Fibroblast of lung (primary cell): Measurements from ENCODE around the gene TMEM117. TPM values are rescaled to one million over a fixed set of nuclear protein-coding genes. Genes with fewer than 3 reads are reported as not detected.

Experiments
- DNase-seq, 2 donors: peaks; one replicate each; pipeline versions ENCODE4 v3.0.0 to v3.0.0-alpha.2; 2010; ENCODE audit warnings: low read depth in 2 of 2
- H2AFZ ChIP-seq: 2 replicates; pipeline ENCODE4 v1.5.1; 2012; ENCODE audit warnings: low read length, control low read depth, inconsistent platforms
- H3K27ac ChIP-seq: 2 replicates; pipeline ENCODE4 v1.5.1; 2011; ENCODE audit warnings: low read length, control low read depth; ENCODE audit not compliant: insufficient read depth
- H3K27me3 ChIP-seq: 2 replicates; pipeline ENCODE4 v1.5.1; 2011; ENCODE audit warnings: mild to moderate bottlenecking, low read length; ENCODE audit not compliant: control insufficient read depth, insufficient read depth
- H3K36me3 ChIP-seq: 2 replicates; pipeline ENCODE4 v1.5.1; 2011; ENCODE audit warnings: low read length; ENCODE audit not compliant: control insufficient read depth, insufficient read depth
- H3K4me1 ChIP-seq: 2 replicates; pipeline ENCODE4 v1.5.1; 2011; ENCODE audit warnings: low read length; ENCODE audit not compliant: control insufficient read depth, insufficient read depth; ENCODE audit errors: extremely low read depth
- H3K4me2 ChIP-seq: 2 replicates; pipeline ENCODE4 v1.5.1; 2011; ENCODE audit warnings: low read length, control low read depth; ENCODE audit not compliant: insufficient read depth; ENCODE audit errors: extremely low read depth
- H3K4me3 ChIP-seq, 4 experiments: fragments of 200-600 bp in 1 of 4; sonication (generic) in 1 of 4; replicated peaks in 1 of 4; 2 replicates each; pipeline ENCODE4 v1.5.1; 2011 to 2016; ENCODE audit warnings: low read length in 4 of 4, low read depth in 3 of 4, mild to moderate bottlenecking in 3 of 4, control low read depth in 2 of 4, inconsistent platforms in 1 of 4, mixed read lengths in 1 of 4; ENCODE audit not compliant: insufficient read depth in 1 of 4; ENCODE audit errors: control extremely low read depth in 1 of 4
- H3K79me2 ChIP-seq: 2 replicates; pipeline ENCODE4 v1.5.1; 2012; ENCODE audit warnings: mild to moderate bottlenecking, low read length, inconsistent platforms; ENCODE audit not compliant: control insufficient read depth, insufficient read depth
- H3K9ac ChIP-seq: 2 replicates; pipeline ENCODE4 v1.5.1; 2011; ENCODE audit warnings: mild to moderate bottlenecking, low read length, control low read depth; ENCODE audit not compliant: insufficient read depth
- H3K9me3 ChIP-seq: 2 replicates; pipeline ENCODE4 v1.5.1; 2012; ENCODE audit warnings: low read depth, low read length; ENCODE audit not compliant: control insufficient read depth, insufficient read depth
- H4K20me1 ChIP-seq: 2 replicates; pipeline ENCODE4 v1.5.1; 2011; ENCODE audit warnings: low read length; ENCODE audit not compliant: control insufficient read depth, insufficient read depth; ENCODE audit errors: extremely low read depth
- CTCF ChIP-seq, 2 donors: IDR thresholded peaks in 1 of 2; conservative IDR thresholded peaks in 1 of 2; 1 replicate in 1 of 2; 2 replicates in 1 of 2; pipeline ENCODE4 v1.5.1; 2011 to 2012; ENCODE audit warnings: low read length in 2 of 2, control low read depth in 1 of 2, inconsistent platforms in 1 of 2, low read depth in 1 of 2, mild to moderate bottlenecking in 1 of 2
- EZH2 ChIP-seq: IDR thresholded peaks from 2 replicates; pipeline ENCODE4 v1.5.1; 2012; ENCODE audit warnings: low read length, control low read depth, mild to moderate bottlenecking; ENCODE audit errors: missing control alignments
- polyA plus RNA-seq, 2 donors: library from polyadenylated mRNA; depleted of rRNA in 1 of 2; stranded (reverse) in 1 of 2; unstranded in 1 of 2; fragments of >200 nt; gene quantifications; 2 replicates each; pipeline ENCODE4 v1.2.1, GENCODE V29; 2011 to 2012; ENCODE audit warnings: missing spikeins in 1 of 2
- total RNA-seq: library from RNA; depleted of rRNA; stranded (reverse); fragments of >200 nt; gene quantifications from 2 replicates; pipeline ENCODE4 v1.2.1, GENCODE V29; 2014

The TMEM117 gene
- total and polyA plus RNA-seq, 2 donors (not counting 1 experiment from before 2014, with no cell fraction given), result 7.6 to 7.8 TPM

- Histone ChIP-seq H3K27ac (no peak overlapping the region), H3K27me3 (no peaks in the 10 kb centered on the region), H3K4me3 (no peak overlapping the region), H3K9ac (no peak overlapping the region), H3K4me2 (no peak overlapping the region), H3K9me3 (no peaks in the 10 kb centered on the region), H3K4me1 (no peaks in the 10 kb centered on the region), H3K79me2 (no peaks in the 10 kb centered on the region), H3K36me3 (no peaks in the 10 kb centered on the region), H2AFZ (no peak overlapping the region), H4K20me1 (no peaks in the 10 kb centered on the region)
- DNase-seq, result peak in 1 of 2 donors; percentile 7
- no peak for TF ChIP-seq CTCF (conservative IDR thresholded peaks at IDR 0.05 in 1 of 2, IDR thresholded peaks at IDR 0.05 in 1 of 2; ENCODE audit: low read depth in 1 of 2, low read length in 2 of 2)
- TF ChIP-seq EZH2, result no peak
These were observed 47.4 kb downstream of the TMEM117 start for GRCh38 chr12:43883311-43883710.

GRCh38 chr12:43883748-43884147 lies 47.9 kb downstream of the TMEM117 start:
- Histone ChIP-seq H3K36me3 (no peaks in the 10 kb centered on the region), H3K79me2 (no peaks in the 10 kb centered on the region), H3K4me3 (no peak overlapping the region), H3K27me3 (no peaks in the 10 kb centered on the region), H3K4me2 (no peak overlapping the region), H4K20me1 (no peaks in the 10 kb centered on the region), H3K9ac (no peak overlapping the region), H2AFZ (no peak overlapping the region), H3K4me1 (no peaks in the 10 kb centered on the region), H3K27ac (no peak overlapping the region), H3K9me3 (no peaks in the 10 kb centered on the region)
- no peak for TF ChIP-seq CTCF (conservative IDR thresholded peaks at IDR 0.05 in 1 of 2, IDR thresholded peaks at IDR 0.05 in 1 of 2; ENCODE audit: low read depth in 1 of 2, low read length in 2 of 2)
- no peak for TF ChIP-seq EZH2
- DNase-seq, result peak in 1 of 2 donors; percentile 3

- TF ChIP-seq EZH2, result no peak
- TF ChIP-seq CTCF (conservative IDR thresholded peaks at IDR 0.05 in 1 of 2, IDR thresholded peaks at IDR 0.05 in 1 of 2; ENCODE audit: low read depth in 1 of 2, low read length in 2 of 2), result no peak
- H3K79me2 ChIP-seq, result no peaks in the 10 kb centered on the region
- H3K36me3 ChIP-seq, result no peaks in the 10 kb centered on the region
- no peaks in the 10 kb centered on the region for H3K27me3 ChIP-seq
- DNase-seq, result peak in 1 of 2 donors; percentile 2
- no peak overlapping the region for H3K4me3 ChIP-seq
- H3K4me2 ChIP-seq, result no peak overlapping the region
- H3K27ac ChIP-seq, result no peak overlapping the region
- no peaks in the 10 kb centered on the region for H3K9me3 ChIP-seq
- H4K20me1 ChIP-seq, result no peaks in the 10 kb centered on the region
- no peaks in the 10 kb centered on the region for H3K4me1 ChIP-seq
- no peak overlapping the region for H3K9ac ChIP-seq
- H2AFZ ChIP-seq, result no peak overlapping the region
These were observed 49.0 kb downstream of the TMEM117 start for GRCh38 chr12:43884683-43885410.
